ENCODE data around the gene CEBPE.

The CEBPE gene

GRCh38 chr14:23118506-23119362 lies at the start of gene CEBPE:
Gene CEBPE, minus strand, starts transcription at chr14:23119255. Its CDS starts 164 bp downstream, at chr14:23119091.
- DNase-seq = peak; percentile 46 to 52

GRCh38 chr14:23168246-23168645 lies 49.2 kb upstream of the CEBPE start:
- DNase-seq = no peak

- DNase-seq = peak; percentile 49 to 58
These were observed 48.2 kb upstream of the CEBPE start for GRCh38 chr14:23167116-23167847.

GRCh38 chr14:23164949-23165348 lies 45.9 kb upstream of the CEBPE start:
- DNase-seq = no peak

- DNase-seq = no peak
These were observed 45.2 kb upstream of the CEBPE start for GRCh38 chr14:23164250-23164649.

- DNase-seq = no peak
These were observed 44.8 kb upstream of the CEBPE start for GRCh38 chr14:23163830-23164229.

- DNase-seq = no peak
These were observed 43.7 kb upstream of the CEBPE start for GRCh38 chr14:23162800-23163199.

- DNase-seq = no peak
These were observed 43.0 kb upstream of the CEBPE start for GRCh38 chr14:23162005-23162404.

GRCh38 chr14:23160924-23161522 lies 42.0 kb upstream of the CEBPE start:
- DNase-seq = peak; percentile 80 to 93

GRCh38 chr14:23159532-23159931 lies 40.5 kb upstream of the CEBPE start:
- peak; percentile 32 to 68 for DNase-seq

- DNase-seq = no peak
These were observed 39.7 kb upstream of the CEBPE start for GRCh38 chr14:23158779-23159178.

GRCh38 chr14:23154964-23155587 lies 36.0 kb upstream of the CEBPE start:
- peak; percentile 52 to 53 for DNase-seq

- DNase-seq = peak; percentile 58 to 59
These were observed 35.1 kb upstream of the CEBPE start for GRCh38 chr14:23153851-23154796.

- DNase-seq = no peak
These were observed 32.3 kb upstream of the CEBPE start for GRCh38 chr14:23151342-23151741.

GRCh38 chr14:23149745-23150144 lies 30.7 kb upstream of the CEBPE start:
- DNase-seq = no peak

GRCh38 chr14:23148591-23149249 lies 29.7 kb upstream of the CEBPE start:
- DNase-seq = no peak

GRCh38 chr14:23147676-23148075 lies 28.6 kb upstream of the CEBPE start:
- no peak for DNase-seq

GRCh38 chr14:23146980-23147379 lies 27.9 kb upstream of the CEBPE start:
- no peak for DNase-seq

- no peak for DNase-seq
These were observed 27.4 kb upstream of the CEBPE start for GRCh38 chr14:23146351-23146910.

GRCh38 chr14:23145794-23146350 lies 26.8 kb upstream of the CEBPE start:
- DNase-seq = no peak

- DNase-seq = no peak
These were observed 24.9 kb upstream of the CEBPE start for GRCh38 chr14:23143911-23144310.

Measured in inflammatory macrophage treated with lipopolysaccharide for 1 hour (primary cell).